OCI-M2 (cell line): ENCODE measurements around the gene SCUBE1.

Experiments
- DNase-seq: peaks from one replicate; lab custom pipeline; 2025; ENCODE audit not compliant: unreplicated experiment; lab: John Stamatoyannopoulos, UW

The SCUBE1 gene

GRCh38 chr22:43262990-43263644, 80.1 kb downstream of the SCUBE1 start:
- DNase-seq = no peak

- DNase-seq = no peak
Measured at GRCh38 chr22:43260331-43261231, 82.6 kb downstream of the SCUBE1 start.

GRCh38 chr22:43257961-43258360, 85.2 kb downstream of the SCUBE1 start:
- DNase-seq = no peak

- DNase-seq = no peak
Measured at GRCh38 chr22:43257549-43257948, 85.6 kb downstream of the SCUBE1 start.

DNA sequence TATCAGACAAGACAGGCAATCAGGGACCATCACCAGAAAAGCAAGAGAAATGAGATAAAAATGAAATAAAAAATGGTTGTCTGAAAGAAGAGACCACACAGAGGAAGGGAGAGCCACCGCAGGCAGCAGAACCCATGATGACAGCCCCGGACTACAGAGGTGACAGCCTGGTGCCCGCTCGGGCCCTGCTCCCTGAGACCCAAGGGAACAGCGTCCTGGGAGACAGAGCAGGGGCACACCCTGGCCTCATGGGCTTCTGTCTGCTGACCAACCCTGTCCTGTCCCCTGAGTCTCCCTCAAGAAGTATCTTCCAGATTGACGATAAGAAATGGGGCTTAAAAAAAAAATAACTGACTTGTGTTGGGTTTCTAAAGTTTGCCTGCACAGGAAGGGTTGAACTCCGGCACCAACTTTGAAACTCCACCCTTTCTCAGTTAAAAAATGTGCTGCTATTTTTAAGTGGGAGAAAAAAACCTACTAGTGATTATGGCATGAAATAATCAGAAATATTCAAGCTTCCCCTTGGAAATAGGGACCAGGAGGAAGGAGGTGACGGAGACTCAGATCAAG, 86.1 kb downstream of the SCUBE1 start:
- no peak for DNase-seq

GRCh38 chr22:43256569-43256968, 86.6 kb downstream of the SCUBE1 start:
- DNase-seq = no peak

GRCh38 chr22:43255299-43255698, 87.9 kb downstream of the SCUBE1 start:
- no peak for DNase-seq

- no peak for DNase-seq
Measured at GRCh38 chr22:43253839-43254238, 89.3 kb downstream of the SCUBE1 start.

DNA sequence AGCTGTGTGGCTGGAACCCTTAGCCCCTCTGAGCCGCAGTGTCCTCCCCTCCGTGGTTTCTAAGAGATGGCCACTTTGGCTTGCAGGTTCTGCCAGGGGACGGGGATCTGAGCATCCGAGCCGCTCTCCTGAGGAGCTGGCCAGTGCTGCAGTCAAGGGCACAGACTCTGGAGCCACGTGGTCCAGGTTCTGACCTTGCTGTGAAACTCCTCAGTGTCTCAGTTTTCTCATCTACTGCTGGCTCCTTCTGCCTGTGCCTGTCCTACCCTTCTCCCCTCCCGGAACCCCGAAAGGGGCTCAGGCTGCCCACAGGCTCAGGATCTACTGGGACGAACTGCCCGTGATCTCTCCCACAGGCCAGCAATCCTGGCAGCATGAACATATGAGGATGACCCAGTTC, 90.9 kb downstream of the SCUBE1 start:
- no peak for DNase-seq

GRCh38 chr22:43249789-43250471, 93.2 kb downstream of the SCUBE1 start:
- DNase-seq = no peak

- DNase-seq = no peak
Measured at GRCh38 chr22:43247546-43248260, 95.5 kb downstream of the SCUBE1 start.

- no peak for DNase-seq
Measured at GRCh38 chr22:43246188-43246587, 97.0 kb downstream of the SCUBE1 start.

DNA sequence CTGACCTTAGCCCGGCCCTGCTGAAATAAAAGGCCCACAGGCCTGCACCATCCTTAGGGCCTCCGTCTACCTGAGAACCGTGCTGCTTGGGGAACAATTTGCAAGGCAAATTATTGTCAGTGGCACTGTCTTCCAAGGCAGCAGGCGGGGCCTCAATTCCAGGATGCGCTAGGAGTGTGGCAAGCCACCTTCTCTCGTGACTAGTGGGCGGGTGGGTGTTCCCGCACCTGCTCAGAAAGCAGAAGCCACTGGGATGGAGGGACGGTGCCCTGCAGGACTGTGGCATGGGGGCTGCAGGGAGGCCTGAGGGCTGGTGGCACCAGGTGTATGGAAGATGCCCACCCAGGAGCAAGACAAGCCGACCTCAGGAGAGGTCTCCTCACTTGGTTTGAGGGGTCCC, 97.5 kb downstream of the SCUBE1 start:
- DNase-seq = no peak

DNA sequence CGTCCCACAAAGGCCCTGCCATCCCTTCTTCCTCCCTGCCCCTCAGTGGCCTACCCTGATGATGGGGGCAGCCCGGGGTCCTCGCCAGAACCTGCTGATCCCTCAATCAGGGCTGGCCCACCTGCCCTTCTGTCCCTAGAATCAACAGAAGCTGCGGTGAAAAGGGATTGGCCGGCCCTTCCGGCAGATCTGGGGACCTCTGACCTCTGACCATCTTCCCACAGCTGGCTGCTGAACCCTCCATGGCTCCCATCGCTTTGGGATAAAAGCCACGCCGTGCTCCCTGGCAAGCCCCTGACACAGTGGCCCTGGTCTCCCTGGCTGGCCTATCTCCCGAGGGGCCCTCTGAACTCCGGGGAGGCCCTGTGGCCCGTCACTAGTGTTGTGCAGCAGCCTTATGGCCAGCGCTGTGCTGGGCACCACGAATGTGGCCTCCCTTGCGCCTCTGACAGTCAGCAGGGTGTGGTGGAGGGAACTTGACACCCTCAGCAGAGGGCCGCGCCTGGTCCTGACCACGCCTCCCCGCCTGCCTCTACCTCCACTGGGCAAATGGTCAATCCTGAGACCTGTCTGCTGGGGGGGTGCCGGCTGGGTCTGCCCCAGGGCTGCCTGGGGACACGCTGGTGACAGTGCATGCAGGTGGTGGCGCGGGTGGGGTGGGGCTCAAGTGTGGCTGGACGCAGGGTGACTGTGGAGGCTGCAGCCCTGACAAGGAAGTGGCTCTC, 98.2 kb downstream of the SCUBE1 start:
- no peak for DNase-seq

GRCh38 chr22:43244402-43244801, 98.8 kb downstream of the SCUBE1 start:
- no peak for DNase-seq

- no peak for DNase-seq
Measured at GRCh38 chr22:43243324-43243723, 99.8 kb downstream of the SCUBE1 start.

- DNase-seq = no peak
Measured at GRCh38 chr22:43242627-43243026, 100.5 kb downstream of the SCUBE1 start.

GRCh38 chr22:43241699-43242386, 101.3 kb downstream of the SCUBE1 start:
- no peak for DNase-seq

DNA sequence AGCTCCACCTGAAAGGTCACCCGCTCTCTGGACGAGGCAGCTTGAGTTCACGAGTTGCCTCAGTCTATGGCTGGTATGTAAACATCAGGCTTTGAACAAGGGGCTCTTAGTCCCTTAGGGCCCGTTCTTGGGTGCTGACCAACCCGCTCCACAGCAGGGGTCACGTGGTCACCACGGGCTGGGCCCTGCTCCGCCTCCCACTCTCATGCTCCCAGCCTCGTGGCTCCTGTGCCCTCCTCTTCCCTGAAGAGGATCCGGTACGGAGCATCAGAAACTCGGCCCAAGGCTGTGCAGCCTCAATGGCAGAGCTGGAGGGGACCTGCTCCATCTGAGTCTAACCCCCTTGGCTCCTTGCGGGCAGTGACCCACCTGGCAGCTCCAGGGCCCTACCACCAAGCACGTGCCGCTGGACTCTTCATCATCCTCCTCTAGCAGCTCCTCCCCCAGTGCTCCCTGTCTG, 102.0 kb downstream of the SCUBE1 start:
- no peak for DNase-seq

GRCh38 chr22:43240614-43241013, 102.6 kb downstream of the SCUBE1 start:
- no peak for DNase-seq
